Right atrium auricular region (tissue), 2 donors: ENCODE data around the gene ARMCX4. TPM values are rescaled to one million over a fixed set of nuclear protein-coding genes. Genes with fewer than 3 reads are reported as not detected.
"Not testable (repeated sequence)": the region's sequence is repeated elsewhere in the genome, so short reads cannot be mapped to it uniquely, and the experiment has no call there.

Experiments used
- DNase-seq: peaks from one replicate; pipeline ENCODE4 v3.0.0-alpha.2; 2019; ENCODE audit warnings: low spot score
- H3K27ac ChIP-seq, 2 donors: fragments of 200-600 bp; sonication (generic); 1 replicate in 1 of 2; 2 replicates in 1 of 2; pipeline ENCODE4 v1.5.1; 2016 to 2019
- H3K27me3 ChIP-seq, 2 donors: fragments of 200-600 bp; sonication (generic); one replicate each; pipeline versions ENCODE4 v1.5.1 to v1.6.0; 2017 to 2019
- H3K36me3 ChIP-seq: fragments of 200-600 bp; sonication (generic); one replicate; pipeline ENCODE4 v1.5.1; 2016
- H3K4me1 ChIP-seq, 2 donors: fragments of 200-600 bp; sonication (generic); one replicate each; pipeline versions ENCODE4 v1.5.1 to v1.6.0; 2017 to 2019
- H3K4me3 ChIP-seq, 2 donors: fragments of 200-600 bp; sonication (generic); 1 replicate in 1 of 2; 2 replicates in 1 of 2; pipeline ENCODE4 v1.5.1; 2017 to 2019; ENCODE audit warnings: mild to moderate bottlenecking in 1 of 2, moderate library complexity in 1 of 2
- H3K9me3 ChIP-seq, 2 donors: fragments of 200-600 bp; sonication (generic); one replicate each; pipeline ENCODE4 v1.5.1; 2019
- total RNA-seq, 2 donors: library from RNA; depleted of rRNA; stranded (reverse); fragments of >200 nt; gene quantifications; one replicate each; pipeline ENCODE4 v1.1.0, GENCODE V29; 2016
- TF ChIP-seq, protein P1 (sequence below), 2 donors: fragments of 200-600 bp; sonication (generic); IDR thresholded peaks; one replicate each; pipeline ENCODE4 v1.5.1; 2019; ENCODE audit warnings: antibody characterized with exemption in 2 of 2

The ARMCX4 gene
- total RNA-seq, 2 donors from 2014 or later: 5.9 to 9.5 TPM

DNA sequence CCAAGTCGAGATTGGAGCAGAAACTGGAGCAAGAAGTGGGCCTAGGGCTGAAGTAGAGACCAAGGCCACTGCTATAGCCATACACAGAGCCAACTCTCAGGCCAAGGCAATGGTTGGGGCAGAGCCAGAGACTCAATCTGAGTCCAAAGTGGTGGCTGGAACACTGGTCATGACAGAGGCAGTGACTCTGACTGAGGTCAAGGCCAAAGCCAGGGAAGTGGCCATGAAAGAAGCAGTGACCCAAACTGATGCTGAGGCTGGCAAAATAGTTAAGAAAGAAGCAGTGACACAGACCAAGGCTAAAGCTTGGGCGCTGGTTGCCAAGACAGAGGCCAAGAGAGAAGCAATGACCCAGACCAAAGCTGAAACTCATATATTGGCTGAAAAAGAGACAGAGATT lies 3.5 kb downstream of the ARMCX4 start:
- H3K4me3 ChIP-seq: no peak overlapping the region
- no peaks in the 10 kb centered on the region for H3K27me3 ChIP-seq
- TF ChIP-seq, protein P1, sequence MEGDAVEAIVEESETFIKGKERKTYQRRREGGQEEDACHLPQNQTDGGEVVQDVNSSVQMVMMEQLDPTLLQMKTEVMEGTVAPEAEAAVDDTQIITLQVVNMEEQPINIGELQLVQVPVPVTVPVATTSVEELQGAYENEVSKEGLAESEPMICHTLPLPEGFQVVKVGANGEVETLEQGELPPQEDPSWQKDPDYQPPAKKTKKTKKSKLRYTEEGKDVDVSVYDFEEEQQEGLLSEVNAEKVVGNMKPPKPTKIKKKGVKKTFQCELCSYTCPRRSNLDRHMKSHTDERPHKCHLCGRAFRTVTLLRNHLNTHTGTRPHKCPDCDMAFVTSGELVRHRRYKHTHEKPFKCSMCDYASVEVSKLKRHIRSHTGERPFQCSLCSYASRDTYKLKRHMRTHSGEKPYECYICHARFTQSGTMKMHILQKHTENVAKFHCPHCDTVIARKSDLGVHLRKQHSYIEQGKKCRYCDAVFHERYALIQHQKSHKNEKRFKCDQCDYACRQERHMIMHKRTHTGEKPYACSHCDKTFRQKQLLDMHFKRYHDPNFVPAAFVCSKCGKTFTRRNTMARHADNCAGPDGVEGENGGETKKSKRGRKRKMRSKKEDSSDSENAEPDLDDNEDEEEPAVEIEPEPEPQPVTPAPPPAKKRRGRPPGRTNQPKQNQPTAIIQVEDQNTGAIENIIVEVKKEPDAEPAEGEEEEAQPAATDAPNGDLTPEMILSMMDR (IDR thresholded peaks at IDR 0.05): no peak
- H3K9me3 ChIP-seq: no peaks in the 10 kb centered on the region
- no peaks in the 10 kb centered on the region for H3K4me1 ChIP-seq
- H3K27ac ChIP-seq: no peak overlapping the region
- H3K36me3 ChIP-seq: no peaks in the 10 kb centered on the region
- no peak for DNase-seq

DNA sequence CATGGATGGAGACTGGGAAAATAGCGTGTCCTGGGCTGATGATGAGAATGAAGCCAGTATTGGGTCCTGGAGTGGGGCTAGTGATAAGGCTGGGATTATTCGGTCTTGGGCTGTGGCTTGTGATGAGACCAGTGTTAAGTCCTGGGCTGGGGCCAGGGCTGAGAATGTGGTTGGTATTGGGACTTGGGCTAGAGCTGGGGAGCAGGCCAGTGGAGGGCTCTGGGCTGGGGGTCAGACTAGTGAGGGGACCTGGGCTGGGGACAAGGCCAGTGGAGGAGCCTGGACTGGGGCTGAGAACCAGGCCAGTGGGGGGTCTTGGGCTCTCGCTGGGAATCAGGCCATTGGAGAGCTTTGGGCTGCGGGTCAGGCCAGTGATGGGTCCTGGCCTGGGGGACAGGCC lies 6.7 kb downstream of the ARMCX4 start:
- Histone ChIP-seq H3K4me1 (no peaks in the 10 kb centered on the region), H3K9me3 (no peaks in the 10 kb centered on the region), H3K27ac (no peak overlapping the region), H3K36me3 (no peaks in the 10 kb centered on the region), H3K27me3 (no peaks in the 10 kb centered on the region), H3K4me3 (no peak overlapping the region)
- DNase-seq: no peak
- TF ChIP-seq, protein P1 (IDR thresholded peaks at IDR 0.05): no peak

DNA sequence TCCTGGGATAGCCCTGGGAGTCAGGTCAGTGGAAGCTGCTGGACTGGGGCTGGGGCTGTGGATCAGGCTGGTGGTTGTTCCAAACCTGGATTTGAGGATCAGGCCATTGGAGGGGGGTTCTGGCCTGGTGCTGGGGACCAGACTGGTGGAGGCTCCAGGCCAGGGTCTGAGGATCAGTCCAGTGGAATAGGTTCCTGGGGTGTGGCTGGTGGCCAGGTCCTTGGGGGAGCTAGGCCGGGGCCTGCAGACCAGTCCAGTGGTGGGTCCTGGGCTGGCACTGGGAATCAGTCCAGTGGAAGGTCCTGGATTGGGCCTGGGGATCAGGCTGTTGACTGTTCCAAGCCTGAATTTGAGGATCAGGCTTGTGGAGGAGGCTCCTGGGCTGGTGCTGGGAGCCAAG lies 8.0 kb downstream of the ARMCX4 start:
- Histone ChIP-seq H3K4me3 (no peak overlapping the region), H3K27ac (no peak overlapping the region), H3K9me3 (no peaks in the 10 kb centered on the region), H3K36me3 (no peaks in the 10 kb centered on the region), H3K4me1 (no peaks in the 10 kb centered on the region), H3K27me3 (no peaks in the 10 kb centered on the region)
- TF ChIP-seq, protein P1 (IDR thresholded peaks at IDR 0.05): no peak
- DNase-seq: no peak

DNA sequence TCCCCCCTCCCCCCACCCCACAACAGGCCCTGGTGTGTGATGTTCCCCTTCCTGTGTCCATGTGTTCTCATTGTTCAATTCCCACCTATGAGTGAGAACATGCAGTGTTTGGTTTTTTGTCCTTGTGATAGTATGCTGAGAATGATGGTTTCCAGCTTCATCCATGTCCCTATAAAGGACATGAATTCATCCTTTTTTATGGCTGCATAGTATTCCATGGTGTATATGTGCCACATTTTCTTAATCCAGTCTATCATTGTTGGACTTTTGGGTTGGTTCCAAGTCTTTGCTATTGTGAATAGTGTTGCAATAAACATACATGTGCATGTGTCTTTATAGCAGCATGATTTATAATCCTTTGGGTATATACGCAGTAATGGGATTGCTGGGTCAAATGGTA lies 17.7 kb downstream of the ARMCX4 start:
- not testable (repeated sequence) for H3K27me3 ChIP-seq, H3K27ac ChIP-seq, H3K9me3 ChIP-seq, H3K4me3 ChIP-seq, H3K4me1 ChIP-seq, DNase-seq, H3K36me3 ChIP-seq

DNA sequence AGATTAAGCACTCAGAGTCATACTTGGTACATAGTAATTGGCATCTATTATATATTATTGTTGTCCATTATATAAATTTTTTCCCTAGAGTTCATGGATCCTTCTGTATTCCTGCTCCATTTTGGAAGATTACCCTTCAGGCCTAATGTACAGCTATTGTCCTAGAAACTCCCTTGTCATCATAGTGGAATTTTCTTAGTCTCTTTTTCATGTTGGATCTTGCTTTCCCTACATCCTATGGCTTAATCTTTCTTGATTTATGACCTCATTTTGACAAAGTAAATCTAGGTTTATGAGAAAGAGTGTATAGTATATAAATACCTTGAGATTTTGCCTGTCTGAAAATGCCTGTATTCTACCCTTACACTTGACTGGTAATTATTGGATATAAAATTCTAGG lies 22.1 kb downstream of the ARMCX4 start:
- Histone ChIP-seq H3K27me3 (no peaks in the 10 kb centered on the region), H3K36me3 (no peaks in the 10 kb centered on the region), H3K4me1 (no peaks in the 10 kb centered on the region), H3K9me3 (no peaks in the 10 kb centered on the region), H3K4me3 (no peak overlapping the region), H3K27ac (no peak overlapping the region)
- DNase-seq: no peak
- TF ChIP-seq, protein P1 (IDR thresholded peaks at IDR 0.05): no peak

DNA sequence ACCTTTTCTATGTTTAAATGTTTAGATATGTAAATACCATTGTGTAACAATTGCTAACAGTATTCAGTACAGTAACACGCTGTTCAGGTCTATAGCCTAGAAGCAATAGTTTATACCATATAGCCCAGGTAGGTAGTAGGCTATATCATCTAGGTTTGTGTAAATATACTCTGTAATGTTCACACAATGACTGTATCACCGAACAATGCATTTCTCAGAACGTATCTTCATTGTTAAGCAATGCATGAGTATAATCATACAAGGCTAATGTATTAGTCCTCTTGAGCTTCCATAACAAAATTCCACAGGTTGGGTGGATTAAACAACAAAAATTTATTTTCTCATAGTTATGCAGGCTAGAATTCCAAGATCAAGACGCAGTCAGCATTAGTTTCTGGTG lies 22.7 kb downstream of the ARMCX4 start:
- no peak overlapping the region for H3K27ac ChIP-seq
- H3K4me3 ChIP-seq: no peak overlapping the region
- H3K4me1 ChIP-seq: no peaks in the 10 kb centered on the region
- no peaks in the 10 kb centered on the region for H3K27me3 ChIP-seq
- H3K9me3 ChIP-seq: no peaks in the 10 kb centered on the region
- DNase-seq: no peak
- TF ChIP-seq, protein P1 (IDR thresholded peaks at IDR 0.05): no peak
- no peaks in the 10 kb centered on the region for H3K36me3 ChIP-seq
